HG03378 (cell line): ENCODE data around the gene MAGI3.
"Not testable (repeated sequence)": the region's sequence is repeated elsewhere in the genome, so short reads cannot be mapped to it uniquely, and the experiment has no call there.

ENCODE experiments used
- ATAC-seq: cut with Tn5 transposase; IDR thresholded peaks from one replicate; pipeline ENCODE4 v1.9.1; 2021; ENCODE audit warnings: mild to moderate bottlenecking, moderate library complexity; ENCODE audit not compliant: unreplicated experiment

The MAGI3 gene

DNA sequence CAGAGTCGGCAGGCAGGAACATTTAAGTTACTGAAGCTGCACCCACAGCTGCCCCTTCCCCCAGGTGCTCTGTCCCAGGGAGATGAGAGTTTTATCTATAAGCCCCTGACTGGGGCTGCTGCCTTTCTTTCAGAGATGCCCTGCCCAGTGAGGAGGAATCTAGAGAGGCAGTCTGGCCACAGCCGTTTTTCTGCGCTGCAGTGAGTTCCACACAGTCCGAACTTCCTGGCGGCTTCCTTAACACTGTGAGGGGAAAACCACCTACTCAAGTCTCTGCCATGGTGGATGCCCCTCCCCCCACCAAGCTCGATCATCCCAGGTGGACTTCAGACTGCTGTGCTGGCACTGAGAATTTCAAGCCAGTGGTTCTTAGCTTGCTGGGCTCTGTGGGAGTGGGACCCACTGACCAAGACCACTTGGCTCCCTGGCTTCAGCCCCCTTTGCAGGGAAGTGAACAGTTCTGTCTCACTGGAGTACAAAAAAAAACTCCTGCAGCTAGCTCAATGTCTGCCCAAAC is 185.5 kb downstream of the MAGI3 start:
- ATAC-seq: not testable (repeated sequence)

DNA sequence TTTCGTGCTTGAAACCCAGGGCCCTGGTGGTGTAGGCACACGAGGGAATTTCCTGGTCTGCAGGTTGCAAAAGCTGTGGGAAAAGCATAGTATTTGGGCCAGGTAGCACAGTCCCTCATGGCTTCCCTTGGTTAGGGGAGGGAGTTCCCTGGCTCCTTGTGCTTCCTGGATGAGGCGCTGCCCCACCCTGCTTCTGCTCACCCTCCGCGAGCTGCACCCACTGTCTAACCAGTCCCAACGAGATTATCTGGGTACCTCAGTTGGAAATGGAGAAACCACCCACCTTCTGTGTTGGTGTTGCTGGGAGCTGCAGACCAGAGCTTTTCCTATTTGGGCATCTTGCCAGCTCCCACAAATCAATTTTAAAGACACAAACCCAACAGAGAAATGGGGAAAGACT is 186.0 kb downstream of the MAGI3 start:
- ATAC-seq: no peak

DNA sequence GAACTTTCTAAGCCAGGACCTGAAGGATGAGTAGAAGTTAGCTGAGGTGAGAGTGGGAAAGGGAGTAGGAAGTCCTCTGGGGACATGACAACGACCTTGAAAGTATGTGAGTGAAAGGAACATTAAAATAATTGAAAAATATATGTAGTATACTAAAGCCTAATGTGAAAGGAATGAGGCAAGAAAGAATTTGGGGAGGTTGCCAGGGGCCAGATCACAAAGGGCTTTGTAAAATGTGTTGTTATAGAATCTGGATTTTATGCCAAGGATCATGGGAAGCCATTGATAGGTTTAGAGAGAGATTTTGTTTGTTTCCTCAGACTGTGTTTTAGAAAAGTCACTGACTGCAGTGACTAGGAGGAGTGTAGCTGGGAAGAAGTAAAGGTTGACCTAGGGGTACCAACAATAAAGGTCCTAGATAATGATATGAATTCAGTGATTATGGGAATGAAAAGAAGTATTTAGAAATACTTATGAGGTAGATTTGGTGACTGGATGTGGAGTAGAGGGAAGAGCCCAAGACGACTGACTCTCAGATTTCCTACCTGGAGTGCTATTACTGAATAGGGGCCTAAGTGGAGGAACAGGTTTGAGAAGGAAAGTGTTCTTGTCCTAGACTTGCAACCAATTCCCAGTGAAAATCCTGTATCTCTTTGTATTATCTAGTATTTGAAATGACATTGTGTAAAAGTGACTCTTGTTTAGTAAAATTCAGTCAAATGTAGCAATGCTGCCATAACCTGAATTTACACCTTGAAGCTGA is 189.1 kb downstream of the MAGI3 start:
- ATAC-seq: no peak

- no peak for ATAC-seq
Measured at GRCh38 chr1:113581323-113581722, 191.0 kb downstream of the MAGI3 start.

DNA sequence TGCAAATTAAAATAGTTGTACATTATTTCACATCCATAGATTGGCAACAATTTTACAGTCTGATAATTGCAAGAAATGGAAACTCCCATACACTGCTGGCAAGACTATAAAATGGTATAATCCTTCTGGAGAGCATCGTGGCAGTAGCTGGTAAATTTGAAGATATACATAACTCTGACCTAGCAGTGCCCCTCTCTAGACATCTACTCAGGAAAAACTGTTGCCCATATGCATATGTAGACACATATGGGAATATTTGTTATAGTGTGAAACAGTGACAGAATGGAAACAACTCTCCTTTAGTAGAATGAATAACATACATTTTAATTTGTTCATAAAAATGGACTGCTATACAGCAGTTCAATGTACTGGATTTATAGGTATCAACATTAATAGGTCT is 191.8 kb downstream of the MAGI3 start:
- ATAC-seq: no peak

DNA sequence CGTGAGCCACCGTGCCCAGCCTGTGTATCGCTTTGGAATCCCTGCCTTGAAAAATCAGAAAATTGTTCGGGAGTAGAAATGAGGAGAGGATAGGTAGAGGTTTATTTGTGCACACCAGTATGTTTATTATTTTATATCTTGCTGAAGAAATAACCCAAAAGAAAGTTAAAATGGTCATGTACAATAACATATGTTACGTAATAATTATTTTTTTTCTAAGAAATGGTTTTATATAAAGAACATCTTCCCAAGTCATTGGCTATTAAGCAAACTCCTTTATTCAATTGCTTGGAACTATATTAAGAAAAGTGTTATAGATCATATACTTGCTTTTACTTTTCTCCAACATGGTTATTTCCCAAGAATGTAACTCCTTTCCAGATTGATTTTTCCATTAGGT is 197.2 kb downstream of the MAGI3 start:
- ATAC-seq: no peak

GRCh38 chr1:113592230-113592629 is 201.9 kb downstream of the MAGI3 start:
- ATAC-seq: no peak

- no peak for ATAC-seq
Measured at GRCh38 chr1:113593550-113594297, 203.4 kb downstream of the MAGI3 start.

- not testable (repeated sequence) for ATAC-seq
Measured at GRCh38 chr1:113604466-113604865, 214.2 kb downstream of the MAGI3 start.

DNA sequence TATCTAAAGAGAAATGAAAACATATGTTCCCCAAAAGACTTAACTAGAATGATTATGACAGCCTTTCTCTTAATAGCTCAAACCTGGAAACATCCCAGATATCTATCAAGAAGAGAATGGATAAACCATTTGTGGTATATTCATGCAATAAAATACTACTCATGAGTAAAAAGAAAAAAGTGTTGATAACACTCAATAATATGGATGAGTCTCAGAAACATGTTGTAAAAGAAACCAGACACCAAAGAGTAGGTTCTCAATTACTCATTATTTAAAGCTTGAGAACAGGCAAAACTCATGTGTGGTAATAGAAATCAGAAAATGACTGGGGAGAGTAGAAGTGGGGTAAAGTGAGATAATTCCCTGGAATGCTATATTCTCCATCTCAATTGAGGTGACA is 214.8 kb downstream of the MAGI3 start:
- ATAC-seq: no peak

GRCh38 chr1:113608399-113608798 is 218.1 kb downstream of the MAGI3 start:
- no peak for ATAC-seq

DNA sequence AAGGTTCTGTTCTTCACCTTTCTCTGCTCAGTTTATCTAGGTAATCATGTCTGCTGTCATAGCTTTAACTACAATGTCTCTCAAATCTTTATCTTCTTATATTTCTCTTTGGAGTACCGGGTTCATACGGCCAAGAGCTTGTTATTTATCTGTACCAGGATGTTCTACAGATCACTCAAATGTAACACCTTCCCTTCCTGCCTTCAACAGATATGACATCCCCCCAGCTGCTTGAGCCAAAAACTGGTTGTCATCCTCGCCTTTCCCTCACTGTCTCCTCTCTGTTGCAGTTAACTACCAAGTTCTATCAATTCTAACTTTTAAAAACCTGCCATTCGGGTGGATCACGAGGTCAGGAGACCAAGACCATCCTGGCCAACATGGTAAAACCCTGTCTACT is 220.1 kb downstream of the MAGI3 start:
- ATAC-seq: no peak

GRCh38 chr1:113615425-113615824 is 225.1 kb downstream of the MAGI3 start:
- ATAC-seq: no peak

DNA sequence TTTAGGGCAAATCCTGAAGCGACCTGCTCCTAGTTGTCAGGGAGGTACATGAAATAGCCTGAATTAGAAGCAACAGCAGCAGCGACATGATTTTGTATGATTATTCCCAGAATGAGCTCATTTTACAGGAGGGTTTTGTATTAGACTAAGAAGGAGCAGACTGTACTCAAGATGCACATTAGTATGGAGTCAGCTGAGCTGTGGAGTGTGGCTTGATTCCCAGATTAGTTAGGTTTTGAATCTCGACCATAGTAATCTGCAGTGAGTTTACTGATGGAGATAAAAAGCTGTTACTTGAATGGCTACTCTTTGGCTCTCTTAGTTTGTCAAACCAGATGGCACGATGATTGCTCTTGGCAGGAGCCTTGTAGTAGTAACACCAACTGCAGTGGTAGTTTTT is 225.8 kb downstream of the MAGI3 start:
- no peak for ATAC-seq

DNA sequence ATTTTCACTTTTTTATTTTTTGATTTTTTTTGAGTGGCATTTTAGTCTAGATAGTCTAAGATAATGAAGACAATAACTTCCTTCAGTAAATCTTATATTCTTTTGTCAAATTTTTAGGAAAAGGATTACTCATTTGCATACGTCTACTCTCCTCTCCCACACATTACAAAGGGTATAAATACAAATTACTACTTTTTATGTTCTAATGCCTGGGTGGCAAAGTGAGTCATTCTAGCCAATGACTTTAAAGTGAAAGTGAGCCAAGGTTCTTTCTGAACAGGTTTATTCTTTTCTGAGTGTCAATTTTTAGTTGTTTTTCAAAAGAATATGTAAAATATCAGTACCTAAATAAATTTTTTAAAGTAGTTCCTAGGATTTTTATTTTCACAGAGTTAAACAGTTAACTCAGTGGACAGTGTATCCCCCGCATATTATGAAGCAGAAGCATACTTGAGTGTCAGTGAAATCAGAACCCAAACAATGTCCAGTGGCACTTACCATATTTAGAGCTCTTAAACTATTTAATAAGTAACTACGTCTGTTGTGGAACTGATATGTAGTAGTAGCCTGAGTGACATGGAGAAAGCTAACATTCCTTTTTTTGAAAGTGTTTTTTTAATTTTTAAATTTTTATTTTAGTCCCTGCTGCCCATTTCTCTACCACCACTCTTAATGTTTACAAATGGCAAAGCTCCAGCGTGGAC is 227.3 kb downstream of the MAGI3 start:
- no peak for ATAC-seq

- ATAC-seq: no peak
Measured at GRCh38 chr1:113628997-113629396, 238.7 kb downstream of the MAGI3 start.

- ATAC-seq: no peak
Measured at GRCh38 chr1:113630340-113631327, 240.3 kb downstream of the MAGI3 start.

GRCh38 chr1:113641396-113641795 is 251.1 kb downstream of the MAGI3 start:
- no peak for ATAC-seq

DNA sequence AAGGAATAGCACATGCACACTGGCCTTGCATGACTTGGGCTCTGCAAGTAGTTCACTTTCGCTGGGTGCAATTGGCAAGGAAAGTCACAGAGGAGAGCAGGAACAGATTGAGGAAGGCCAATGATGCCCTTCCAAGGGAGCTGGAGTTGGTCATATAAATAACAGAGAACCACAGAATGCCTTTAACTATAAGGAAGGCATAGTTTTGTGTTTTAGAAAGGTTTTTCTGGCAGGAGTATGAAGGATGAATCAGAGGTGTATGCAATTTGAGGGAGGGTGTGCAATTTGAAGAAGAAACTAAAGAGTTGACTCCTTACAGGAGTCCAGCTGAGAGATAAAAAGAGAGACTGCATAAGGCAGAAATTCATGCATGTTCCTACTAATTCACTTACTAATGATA is 256.8 kb downstream of the MAGI3 start:
- no peak for ATAC-seq

- ATAC-seq: no peak
Measured at GRCh38 chr1:113648478-113648877, 258.2 kb downstream of the MAGI3 start.
